ENCODE results near the gene ARL14. TPM values are rescaled to one million over a fixed set of nuclear protein-coding genes. Genes with fewer than 3 reads are reported as not detected.

ARL14 gene
- total and polyA plus RNA-seq, 2 donors (not counting 1 experiment from before 2014, with no cell fraction given) = not detected

DNA sequence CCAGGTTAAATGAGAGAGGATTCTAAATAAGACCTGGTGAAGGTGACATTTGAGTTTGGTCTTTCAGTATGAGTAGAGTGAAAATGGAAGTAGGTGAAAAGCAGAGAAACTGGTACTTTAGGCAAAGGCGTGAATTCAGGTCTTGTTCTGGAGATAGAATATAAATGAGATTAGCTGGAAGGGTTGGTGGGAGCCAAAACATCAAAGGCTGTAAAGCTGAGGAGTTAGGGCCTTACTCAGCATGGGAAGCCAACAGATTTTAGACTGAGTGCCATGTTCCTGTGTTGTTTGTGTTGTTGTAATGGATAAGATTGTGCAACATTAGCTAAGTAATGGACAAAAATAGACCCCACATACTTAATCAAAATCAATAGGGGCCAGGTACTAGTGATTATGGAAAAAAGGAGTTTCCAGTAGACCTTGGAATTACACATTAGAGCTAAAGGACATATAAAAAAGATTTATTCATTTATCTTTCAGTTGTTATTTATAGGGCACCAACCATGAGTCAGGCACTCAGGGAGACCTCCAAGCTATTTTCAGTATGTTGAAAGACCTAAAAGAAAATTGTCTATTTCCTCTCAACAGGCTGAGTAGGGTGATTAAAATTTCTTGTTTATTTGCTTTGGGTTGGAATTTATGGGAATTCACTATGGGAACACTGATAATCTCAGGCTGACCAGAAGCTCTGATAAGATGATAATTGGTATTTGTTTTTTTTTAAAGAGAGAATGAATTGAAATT is 20.8 kb downstream of the ARL14 start:
- H3K9ac ChIP-seq (ENCODE audit: insufficient read depth, low read length) = no peak overlapping the region
- H3K79me2 ChIP-seq (ENCODE audit: control insufficient read depth, insufficient read depth, low read length) = no peaks in the 10 kb centered on the region
- H3K9me3 ChIP-seq (ENCODE audit: control insufficient read depth, insufficient read depth, low read depth, low read length) = no peaks in the 10 kb centered on the region
- no peaks in the 10 kb centered on the region for H3K27me3 ChIP-seq (ENCODE audit: control insufficient read depth, insufficient read depth, low read length)
- DNase-seq (ENCODE audit: low read depth in 2 of 2) = peak; percentile 42 to 86
- H3K36me3 ChIP-seq (ENCODE audit: control insufficient read depth, insufficient read depth, low read length) = no peaks in the 10 kb centered on the region
- no peak overlapping the region for H3K4me2 ChIP-seq (ENCODE audit: extremely low read depth, insufficient read depth, low read length)
- no peaks in the 10 kb centered on the region for H3K4me1 ChIP-seq (ENCODE audit: control insufficient read depth, extremely low read depth, insufficient read depth, low read length)
- H2AFZ ChIP-seq (ENCODE audit: low read length) = no peak overlapping the region
- no peak overlapping the region for H3K27ac ChIP-seq (ENCODE audit: insufficient read depth, low read length)
- H3K4me3 ChIP-seq (replicated peaks in 1 of 4; ENCODE audit: control extremely low read depth in 1 of 4, insufficient read depth in 1 of 4, low read depth in 3 of 4, low read length in 4 of 4) = no peak overlapping the region
- H4K20me1 ChIP-seq (ENCODE audit: control insufficient read depth, extremely low read depth, insufficient read depth, low read length) = no peaks in the 10 kb centered on the region
- TF ChIP-seq, protein P1, sequence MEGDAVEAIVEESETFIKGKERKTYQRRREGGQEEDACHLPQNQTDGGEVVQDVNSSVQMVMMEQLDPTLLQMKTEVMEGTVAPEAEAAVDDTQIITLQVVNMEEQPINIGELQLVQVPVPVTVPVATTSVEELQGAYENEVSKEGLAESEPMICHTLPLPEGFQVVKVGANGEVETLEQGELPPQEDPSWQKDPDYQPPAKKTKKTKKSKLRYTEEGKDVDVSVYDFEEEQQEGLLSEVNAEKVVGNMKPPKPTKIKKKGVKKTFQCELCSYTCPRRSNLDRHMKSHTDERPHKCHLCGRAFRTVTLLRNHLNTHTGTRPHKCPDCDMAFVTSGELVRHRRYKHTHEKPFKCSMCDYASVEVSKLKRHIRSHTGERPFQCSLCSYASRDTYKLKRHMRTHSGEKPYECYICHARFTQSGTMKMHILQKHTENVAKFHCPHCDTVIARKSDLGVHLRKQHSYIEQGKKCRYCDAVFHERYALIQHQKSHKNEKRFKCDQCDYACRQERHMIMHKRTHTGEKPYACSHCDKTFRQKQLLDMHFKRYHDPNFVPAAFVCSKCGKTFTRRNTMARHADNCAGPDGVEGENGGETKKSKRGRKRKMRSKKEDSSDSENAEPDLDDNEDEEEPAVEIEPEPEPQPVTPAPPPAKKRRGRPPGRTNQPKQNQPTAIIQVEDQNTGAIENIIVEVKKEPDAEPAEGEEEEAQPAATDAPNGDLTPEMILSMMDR (conservative IDR thresholded peaks at IDR 0.05 in 1 of 2, IDR thresholded peaks at IDR 0.05 in 1 of 2; ENCODE audit: low read depth in 1 of 2, low read length in 2 of 2) = no peak

DNA sequence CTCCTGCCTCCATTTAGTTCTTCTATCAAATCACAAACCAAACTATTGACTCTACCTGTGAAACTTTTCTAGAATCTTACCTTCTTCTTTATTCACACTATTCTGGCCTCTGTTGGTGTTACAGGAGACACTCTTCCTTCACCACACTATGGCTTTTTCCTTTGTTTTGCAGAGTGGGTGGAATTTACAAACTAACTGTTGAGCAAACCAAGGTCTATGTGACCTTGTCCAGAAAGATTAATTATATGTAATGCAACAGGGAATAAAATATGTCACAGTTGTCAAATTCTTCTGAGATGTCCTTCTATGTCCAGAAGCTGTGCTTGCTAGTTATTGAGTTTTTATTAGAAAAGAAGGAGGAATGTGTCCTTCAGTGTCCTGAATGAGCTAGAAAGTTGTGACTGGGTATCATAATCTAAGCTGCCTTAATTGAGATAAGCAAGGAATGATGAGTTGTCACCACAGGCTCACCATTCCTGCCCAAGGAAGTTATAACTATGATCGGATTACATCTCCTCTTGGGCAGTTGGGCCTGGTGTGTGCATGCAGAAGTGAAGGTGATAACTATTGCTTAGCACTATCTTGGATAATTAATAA is 21.7 kb downstream of the ARL14 start:
- peak in 1 of 2 donors; percentile 30 for DNase-seq (ENCODE audit: low read depth in 2 of 2)

DNA sequence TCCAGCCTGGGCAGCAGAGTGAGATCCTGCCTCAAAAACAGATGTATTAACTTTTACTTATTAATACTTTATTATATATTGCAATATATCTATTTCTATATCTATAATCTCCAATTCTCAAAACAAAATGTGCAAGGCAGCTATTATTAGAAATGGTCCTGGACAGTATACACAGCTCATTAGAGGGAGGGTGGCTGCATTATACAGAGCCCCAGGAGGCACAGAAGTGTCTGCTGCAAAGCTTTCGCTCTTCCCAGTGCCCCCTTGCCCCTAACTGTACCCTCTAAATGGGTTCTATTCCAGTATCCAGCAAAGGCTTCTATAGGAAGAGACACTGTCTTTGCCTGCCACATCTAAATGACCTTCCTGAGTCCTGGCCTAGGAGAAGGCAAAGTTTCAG is 24.5 kb downstream of the ARL14 start:
- no peak overlapping the region for H2AFZ ChIP-seq (ENCODE audit: low read length)
- no peak overlapping the region for H3K4me3 ChIP-seq (replicated peaks in 1 of 4; ENCODE audit: control extremely low read depth in 1 of 4, insufficient read depth in 1 of 4, low read depth in 3 of 4, low read length in 4 of 4)
- H3K27ac ChIP-seq (ENCODE audit: insufficient read depth, low read length) = no peak overlapping the region
- TF ChIP-seq EZH2 (IDR thresholded peaks at IDR 0.05; ENCODE audit: low read length, missing control alignments) = no peak
- TF ChIP-seq, protein P1 (conservative IDR thresholded peaks at IDR 0.05 in 1 of 2, IDR thresholded peaks at IDR 0.05 in 1 of 2; ENCODE audit: low read depth in 1 of 2, low read length in 2 of 2) = no peak
- no peak for DNase-seq (ENCODE audit: low read depth in 2 of 2)
- no peak overlapping the region for H3K9ac ChIP-seq (ENCODE audit: insufficient read depth, low read length)
- H3K9me3 ChIP-seq (ENCODE audit: control insufficient read depth, insufficient read depth, low read depth, low read length) = no peaks in the 10 kb centered on the region
- H4K20me1 ChIP-seq (ENCODE audit: control insufficient read depth, extremely low read depth, insufficient read depth, low read length) = no peaks in the 10 kb centered on the region
- H3K27me3 ChIP-seq (ENCODE audit: control insufficient read depth, insufficient read depth, low read length) = no peaks in the 10 kb centered on the region
- no peaks in the 10 kb centered on the region for H3K36me3 ChIP-seq (ENCODE audit: control insufficient read depth, insufficient read depth, low read length)
- no peaks in the 10 kb centered on the region for H3K79me2 ChIP-seq (ENCODE audit: control insufficient read depth, insufficient read depth, low read length)
- H3K4me1 ChIP-seq (ENCODE audit: control insufficient read depth, extremely low read depth, insufficient read depth, low read length) = no peaks in the 10 kb centered on the region
- H3K4me2 ChIP-seq (ENCODE audit: extremely low read depth, insufficient read depth, low read length) = no peak overlapping the region

More for the DNA sequence above, 21.7 kb downstream of the ARL14 start:
- no peak overlapping the region for H3K4me3 ChIP-seq (replicated peaks in 1 of 4; ENCODE audit: control extremely low read depth in 1 of 4, insufficient read depth in 1 of 4, low read depth in 3 of 4, low read length in 4 of 4)
- no peak overlapping the region for H3K9ac ChIP-seq (ENCODE audit: insufficient read depth, low read length)
- H3K36me3 ChIP-seq (ENCODE audit: control insufficient read depth, insufficient read depth, low read length) = no peaks in the 10 kb centered on the region
- no peaks in the 10 kb centered on the region for H3K27me3 ChIP-seq (ENCODE audit: control insufficient read depth, insufficient read depth, low read length)
- H3K79me2 ChIP-seq (ENCODE audit: control insufficient read depth, insufficient read depth, low read length) = no peaks in the 10 kb centered on the region
- H3K9me3 ChIP-seq (ENCODE audit: control insufficient read depth, insufficient read depth, low read depth, low read length) = no peaks in the 10 kb centered on the region
- no peak overlapping the region for H3K27ac ChIP-seq (ENCODE audit: insufficient read depth, low read length)
- H4K20me1 ChIP-seq (ENCODE audit: control insufficient read depth, extremely low read depth, insufficient read depth, low read length) = no peaks in the 10 kb centered on the region
- no peak overlapping the region for H3K4me2 ChIP-seq (ENCODE audit: extremely low read depth, insufficient read depth, low read length)
- H2AFZ ChIP-seq (ENCODE audit: low read length) = no peak overlapping the region
- no peaks in the 10 kb centered on the region for H3K4me1 ChIP-seq (ENCODE audit: control insufficient read depth, extremely low read depth, insufficient read depth, low read length)
- TF ChIP-seq, protein P1 (conservative IDR thresholded peaks at IDR 0.05 in 1 of 2, IDR thresholded peaks at IDR 0.05 in 1 of 2; ENCODE audit: low read depth in 1 of 2, low read length in 2 of 2) = no peak
- TF ChIP-seq EZH2 (IDR thresholded peaks at IDR 0.05; ENCODE audit: low read length, missing control alignments) = no peak
